MV-4-11 (cell line): Measurements from ENCODE around the gene GPR137B.
A peak's percentile ranks its signal among the peaks of the same experiment; 100 is the strongest.
"Not testable (repeated sequence)": the region's sequence is repeated elsewhere in the genome, so short reads cannot be mapped to it uniquely, and the experiment has no call there.

ENCODE experiments used
- DNase-seq: peaks from one replicate; lab custom pipeline; 2025; lab: John Stamatoyannopoulos, UW

Gene GPR137B

DNA sequence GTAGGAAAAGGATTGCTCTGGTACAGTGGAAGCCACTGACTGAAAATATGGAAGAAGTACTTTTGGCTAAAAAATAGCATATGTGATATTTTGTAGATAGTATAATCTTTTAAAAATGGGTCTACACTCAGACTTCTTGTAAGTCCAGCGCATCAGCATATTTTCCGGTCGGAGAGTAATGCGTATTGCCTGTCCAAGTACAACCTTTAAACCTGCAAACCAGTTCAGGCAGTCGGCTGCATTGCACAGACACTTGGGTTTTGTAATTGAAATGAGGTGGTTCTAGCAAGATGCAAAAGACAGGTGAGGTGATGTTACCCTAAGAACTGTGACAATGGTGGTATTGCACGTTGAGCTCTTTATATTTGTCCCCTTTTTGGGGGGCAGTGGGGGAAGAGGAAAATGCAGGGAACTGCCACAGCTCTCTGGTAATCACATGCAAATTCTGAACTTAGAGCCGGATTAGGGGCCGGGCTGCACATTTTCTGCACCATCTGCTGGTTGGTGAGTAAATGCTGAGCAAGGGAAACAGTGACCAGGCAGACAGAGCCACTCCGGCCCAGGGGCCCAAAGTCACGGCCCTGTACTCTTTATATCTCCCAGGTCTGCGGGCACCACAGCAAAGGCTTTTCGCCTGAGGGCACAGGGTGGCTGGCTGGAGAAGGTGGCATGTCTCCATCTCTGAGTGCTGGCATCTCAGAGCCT lies 2.3 kb downstream of the GPR137B start:
- DNase-seq, result no peak

DNA sequence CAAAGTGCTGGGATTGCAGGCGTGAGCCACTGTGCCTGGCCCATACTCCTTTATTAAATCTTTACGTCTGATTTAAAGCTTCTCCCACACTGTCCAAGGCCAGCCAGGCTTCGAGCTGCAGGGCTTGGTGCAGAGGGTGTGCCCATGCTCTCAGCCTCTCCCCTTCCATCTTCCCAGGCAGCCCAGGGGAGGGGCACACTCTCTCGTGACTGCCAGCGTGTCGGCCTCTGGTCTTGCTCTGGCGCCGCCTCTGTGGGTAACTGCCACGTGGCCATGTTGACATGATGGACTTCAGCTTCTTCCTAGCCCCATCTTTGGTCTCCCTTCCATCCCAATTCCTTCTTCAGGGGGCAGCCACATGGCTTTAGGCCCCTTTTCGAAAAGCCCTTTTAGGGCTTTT lies 4.7 kb downstream of the GPR137B start:
- DNase-seq, result no peak

DNA sequence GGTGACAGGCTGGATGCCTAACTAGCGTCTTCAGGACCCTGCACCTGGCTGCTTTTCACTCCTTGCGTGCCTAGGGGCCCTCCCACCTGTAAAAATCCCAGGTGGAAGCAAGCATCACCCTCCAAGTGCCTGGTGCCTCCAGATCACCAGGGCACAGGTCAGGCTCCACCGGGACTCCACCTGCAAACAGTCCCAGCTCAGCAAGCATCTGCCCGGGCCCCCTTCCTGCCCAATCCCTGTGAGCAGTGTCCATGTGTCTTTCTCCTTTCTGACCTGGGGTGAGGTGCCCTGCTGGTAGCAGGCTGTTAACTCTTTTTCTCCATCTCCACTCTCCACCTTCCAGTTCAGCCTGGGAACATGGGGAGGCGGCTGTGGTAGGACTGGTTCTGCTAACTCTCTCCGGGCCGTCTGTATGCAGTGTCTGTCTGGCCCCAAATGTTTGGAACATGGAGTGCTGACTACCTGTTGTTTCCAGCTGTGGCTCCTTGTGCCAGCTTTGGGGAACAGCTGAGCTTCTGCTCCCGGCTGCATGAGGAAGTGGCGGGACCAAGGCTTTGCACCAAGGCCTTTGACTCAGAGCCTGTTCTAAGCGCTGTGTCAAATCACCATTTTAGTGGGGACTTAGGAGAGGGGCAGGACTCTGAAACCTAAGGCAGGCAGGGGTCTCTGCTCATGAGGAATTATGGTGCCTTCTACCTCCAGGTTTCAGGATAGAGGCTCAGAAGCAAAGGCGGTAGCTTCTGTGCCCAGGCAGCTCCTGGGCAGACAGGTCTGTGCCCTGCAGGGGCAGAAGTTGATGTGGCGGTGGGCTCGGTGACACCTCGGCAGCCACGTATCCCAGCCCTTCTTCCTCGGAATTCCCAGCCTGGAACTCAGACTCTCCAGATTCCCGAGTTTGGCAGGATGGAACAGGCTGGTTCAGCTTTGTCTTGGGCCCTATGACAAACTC lies 5.5 kb downstream of the GPR137B start:
- peak; percentile 21 for DNase-seq

DNA sequence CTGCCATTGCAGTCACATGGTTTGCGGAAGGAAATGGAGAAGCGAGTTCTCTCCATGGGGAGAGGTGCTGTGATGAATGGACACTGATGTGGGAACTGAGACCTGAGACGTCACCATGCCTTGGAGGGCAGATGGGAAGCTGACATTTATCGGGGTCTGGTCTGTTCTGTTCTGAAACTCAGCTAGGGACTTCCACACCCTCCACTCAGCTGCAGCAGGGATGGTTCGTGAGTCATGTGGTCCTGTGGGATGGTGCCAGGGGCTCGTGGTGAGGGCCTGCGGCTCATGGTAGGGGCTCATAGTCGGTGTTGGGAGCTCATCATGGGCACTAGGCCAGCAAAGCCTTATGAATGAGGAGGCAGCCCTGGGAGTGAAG lies 6.1 kb downstream of the GPR137B start:
- no peak for DNase-seq

GRCh38 chr1:236149003-236149595 lies 6.8 kb downstream of the GPR137B start:
- no peak for DNase-seq

- DNase-seq, result no peak
These were observed 7.4 kb downstream of the GPR137B start for GRCh38 chr1:236149696-236150228.

- no peak for DNase-seq
These were observed 8.1 kb downstream of the GPR137B start for GRCh38 chr1:236150311-236150955.

DNA sequence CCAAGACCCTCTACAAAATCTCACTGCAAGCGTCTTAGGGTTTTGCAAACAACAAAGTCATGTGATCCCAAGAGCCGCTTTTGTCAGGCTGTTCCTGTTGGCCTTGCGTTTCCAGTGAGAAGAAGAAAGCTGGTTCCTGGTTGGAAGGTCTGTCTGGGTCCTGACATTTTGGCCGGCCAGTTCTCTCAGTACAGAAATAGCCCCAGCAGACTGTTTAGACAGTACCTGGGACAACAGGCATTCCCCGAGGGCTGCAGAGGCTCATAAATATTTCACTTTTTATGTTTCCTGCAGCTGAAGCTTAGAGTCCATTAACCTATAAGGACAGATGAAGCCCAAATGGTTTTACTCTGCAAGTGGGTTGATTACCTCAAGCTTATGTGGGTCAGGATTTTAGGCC lies 8.6 kb downstream of the GPR137B start:
- DNase-seq, result no peak

GRCh38 chr1:236151739-236152424 lies 9.5 kb downstream of the GPR137B start:
- DNase-seq, result no peak

- DNase-seq, result no peak
These were observed 11.8 kb downstream of the GPR137B start for GRCh38 chr1:236154126-236154525.

DNA sequence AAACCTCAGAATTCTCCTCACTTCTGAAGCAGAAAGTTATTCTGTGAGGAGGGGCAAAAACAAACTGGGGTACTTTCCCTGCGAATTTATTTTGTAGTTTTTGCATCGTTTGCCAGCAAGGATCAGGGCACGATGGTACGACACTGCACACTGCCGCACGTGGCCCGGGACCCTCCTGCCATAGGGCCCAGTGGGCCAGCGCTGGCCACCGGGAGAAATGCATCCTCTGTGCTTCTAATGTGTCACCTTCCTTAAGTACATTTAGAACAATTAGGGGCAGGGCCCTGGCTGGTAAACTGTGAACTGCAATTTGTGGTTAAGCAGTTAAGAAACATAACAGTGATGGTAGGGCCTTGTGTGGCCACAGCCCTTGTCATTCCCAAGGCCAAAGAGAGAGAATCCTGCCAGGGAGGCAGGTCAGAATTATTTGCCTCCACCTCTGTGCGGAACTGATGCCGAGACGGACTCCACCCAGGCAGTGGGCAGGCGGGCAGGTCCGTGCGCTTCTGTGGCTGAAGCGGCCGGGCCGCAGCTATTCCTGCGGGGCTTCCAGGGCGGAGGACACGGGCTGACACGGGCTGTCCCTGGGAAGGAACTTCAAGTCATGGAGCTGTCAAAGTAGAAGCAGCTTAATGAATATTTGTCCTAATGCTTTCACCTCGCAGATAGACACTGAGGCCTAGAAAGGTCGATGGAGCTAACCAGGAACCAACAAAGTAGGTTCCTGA lies 12.5 kb downstream of the GPR137B start:
- DNase-seq, result peak; percentile 48

- no peak for DNase-seq
These were observed 13.0 kb downstream of the GPR137B start for GRCh38 chr1:236155399-236155767.

GRCh38 chr1:236155841-236156503 lies 13.6 kb downstream of the GPR137B start:
- no peak for DNase-seq

GRCh38 chr1:236156512-236157208 lies 14.3 kb downstream of the GPR137B start:
- peak; percentile 93 for DNase-seq

DNA sequence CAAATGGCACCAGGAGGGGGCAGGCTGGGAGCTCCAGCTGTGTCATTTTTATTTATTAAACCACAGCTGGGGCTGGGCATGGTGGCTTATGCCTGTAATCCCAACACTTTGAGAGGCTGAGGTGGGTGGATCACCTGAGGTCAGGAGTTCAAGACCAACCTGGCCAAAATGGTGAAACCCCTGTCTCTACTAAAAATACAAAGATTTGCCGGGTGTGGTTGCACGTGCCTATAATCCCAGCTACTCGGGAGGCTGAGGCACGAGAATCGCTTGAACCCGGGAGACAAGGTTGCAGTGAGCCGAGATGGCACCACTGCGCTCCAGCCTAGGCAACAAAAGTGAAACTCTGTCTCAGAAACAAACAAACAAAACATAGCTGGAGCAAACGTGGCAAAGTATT lies 15.7 kb downstream of the GPR137B start:
- not testable (repeated sequence) for DNase-seq

GRCh38 chr1:236158719-236159118 lies 16.4 kb downstream of the GPR137B start:
- no peak for DNase-seq

- DNase-seq, result peak; percentile 25
These were observed 17.6 kb downstream of the GPR137B start for GRCh38 chr1:236159704-236160539.

DNA sequence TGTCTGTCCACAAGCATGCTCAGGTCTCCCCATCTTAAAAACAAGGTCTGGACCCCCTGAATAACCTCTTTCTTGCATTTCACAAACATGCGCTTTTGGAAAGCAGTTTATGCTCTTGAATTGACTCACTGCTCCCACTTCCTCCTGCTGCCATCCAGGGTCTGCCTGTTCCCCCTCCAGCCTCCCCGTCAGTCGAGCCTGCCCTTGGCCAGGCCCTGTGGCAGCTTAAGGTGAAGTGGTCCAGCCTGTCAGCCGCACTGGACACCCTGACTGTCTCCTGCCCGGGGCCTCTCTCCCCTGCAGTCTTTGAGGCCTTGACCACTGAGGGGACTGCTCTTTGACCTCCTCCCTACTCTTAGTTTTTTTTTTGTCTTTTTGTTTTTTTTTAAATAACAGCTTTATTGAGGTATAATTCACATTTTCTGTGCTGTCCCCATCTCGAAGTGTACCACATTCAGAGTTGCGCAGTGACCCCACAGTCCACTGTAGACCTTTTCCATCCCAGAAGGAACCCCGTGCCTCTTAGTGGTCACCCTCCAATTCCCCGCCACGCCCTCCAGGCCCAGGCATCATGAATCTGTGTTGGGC lies 18.3 kb downstream of the GPR137B start:
- DNase-seq, result peak; percentile 44
